ENCODE measurements around the gene NDRG4. TPM values are rescaled to one million over a fixed set of nuclear protein-coding genes. Genes with fewer than 3 reads are reported as not detected.
A peak's percentile ranks its signal among the peaks of the same experiment; 100 is the strongest.

The NDRG4 gene
- total and polyA plus RNA-seq, 2 of the 13 experiments (the other 11 are each of a cell fraction or from before 2014, with no cell fraction given) = 1.7 to 2.7 TPM

DNA sequence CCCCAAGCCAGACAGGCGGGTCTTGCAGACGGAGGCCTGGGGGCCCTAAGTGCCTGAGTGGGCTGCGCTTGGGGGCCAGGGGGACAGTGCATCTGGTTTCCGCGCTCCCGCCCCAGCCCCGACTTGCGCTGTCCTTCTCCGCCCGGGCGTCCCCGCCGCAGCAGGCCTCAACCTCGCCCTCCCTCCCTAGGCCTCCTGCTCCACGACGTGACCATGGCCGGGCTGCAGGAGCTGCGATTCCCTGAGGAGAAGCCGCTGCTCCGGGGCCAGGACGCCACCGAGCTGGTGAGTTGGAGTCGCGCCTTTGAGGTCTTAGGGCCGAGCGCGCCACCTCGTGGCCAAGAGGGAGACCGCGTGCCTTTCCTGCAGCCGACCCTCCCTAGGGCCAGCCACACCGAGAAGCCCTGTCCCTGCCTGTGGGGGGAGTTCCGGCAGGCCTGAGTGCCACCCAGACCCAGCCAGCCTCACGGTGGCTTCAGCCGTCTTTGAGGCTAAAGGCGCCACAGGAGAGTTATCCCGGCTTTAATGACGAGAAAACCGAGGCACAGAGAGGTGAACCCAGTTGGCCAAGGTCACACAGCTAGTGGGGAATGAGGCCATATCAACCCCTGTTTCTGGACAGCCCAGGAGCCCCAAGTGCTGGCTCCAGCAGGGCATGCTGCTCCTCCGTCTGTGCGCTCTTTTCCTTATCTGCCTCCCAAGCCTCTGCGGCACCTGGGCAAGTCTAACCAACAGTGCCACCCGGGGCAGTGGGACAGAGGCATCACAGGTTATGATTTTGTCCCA, 12.2 kb upstream of the NDRG4 start (continued):
- TF ChIP-seq ZFP36 (IDR thresholded peaks at IDR 0.05; ENCODE audit: borderline replicate concordance, low read depth, low read length, partially characterized antibody) = peak; percentile 6
- TF ChIP-seq SALL2 (CRISPR knock-in tag; IDR thresholded peaks at IDR 0.05) = peak; percentile 71; the same call in 1 of the 2 replicates
- no peak for TF ChIP-seq HMG20B (CRISPR knock-in tag; conservative IDR thresholded peaks at IDR 0.05)
- TF ChIP-seq THAP11 (CRISPR knock-in tag; IDR thresholded peaks at IDR 0.05) = peak; percentile 66
- no peak for TF ChIP-seq LCORL (IDR thresholded peaks at IDR 0.05)
- peak; percentile 57; the same call in 1 of the 2 replicates for TF ChIP-seq LCORL (CRISPR knock-in tag; IDR thresholded peaks at IDR 0.05)
- peak; percentile 70; the same call in 1 of the 2 replicates for TF ChIP-seq EEA1 (CRISPR knock-in tag; IDR thresholded peaks at IDR 0.05; ENCODE audit: borderline replicate concordance)
- peak; percentile 54; the same call in 1 of the 2 replicates for TF ChIP-seq MXD3 (CRISPR knock-in tag; IDR thresholded peaks at IDR 0.05)
- no peak for TF ChIP-seq NONO (IDR thresholded peaks at IDR 0.05)
- TF ChIP-seq NONO (CRISPR knock-in tag; conservative IDR thresholded peaks at IDR 0.05) = peak; percentile 51; the same call in 1 of the 2 replicates
- TF ChIP-seq ZNF691 (CRISPR knock-in tag; IDR thresholded peaks at IDR 0.05; ENCODE audit: borderline replicate concordance, low read depth) = peak; percentile 73; the same call in 1 of the 2 replicates
- TF ChIP-seq POLR2G (IDR thresholded peaks at IDR 0.05; ENCODE audit: low read depth, low read length) = no peak
- peak; percentile 87; the same call in 1 of the 2 replicates for TF ChIP-seq KDM5B (CRISPR knock-in tag; IDR thresholded peaks at IDR 0.05; ENCODE audit: borderline replicate concordance)
- 0 out of 2 replicates have a peak, but pooled peaks have one; percentile 32 for TF ChIP-seq SMAD3 (CRISPR knock-in tag; IDR thresholded peaks at IDR 0.05)
- TF ChIP-seq MEIS1 (CRISPR knock-in tag; IDR thresholded peaks at IDR 0.05; ENCODE audit: borderline replicate concordance) = peak; percentile 36; the same call in 1 of the 2 replicates
- peak; percentile 23; the same call in 1 of the 2 replicates for TF ChIP-seq ZNF746 (CRISPR knock-in tag; IDR thresholded peaks at IDR 0.05)
- TF ChIP-seq HDAC1 (CRISPR knock-in tag; IDR thresholded peaks at IDR 0.05) = peak; percentile 16; the same call in 1 of the 2 replicates
- TF ChIP-seq AFF4 (CRISPR knock-in tag; IDR thresholded peaks at IDR 0.05) = no peak
- TF ChIP-seq GABPB1 (CRISPR knock-in tag; IDR thresholded peaks at IDR 0.05) = peak; percentile 62
- peak; percentile 82; the same call in 1 of the 2 replicates for TF ChIP-seq NFKB2 (CRISPR knock-in tag; IDR thresholded peaks at IDR 0.05; ENCODE audit: borderline replicate concordance)
- 0 out of 2 replicates have a peak, but pooled peaks have one; percentile 51 for TF ChIP-seq MXD4 (CRISPR knock-in tag; IDR thresholded peaks at IDR 0.05)
- TF ChIP-seq ZNF274 (CRISPR knock-in tag; IDR thresholded peaks at IDR 0.05) = peak; percentile 72; the same call in 1 of the 2 replicates
- TF ChIP-seq EED (CRISPR knock-in tag; IDR thresholded peaks at IDR 0.05) = peak; percentile 60; the same call in 1 of the 2 replicates
- TF ChIP-seq REL (CRISPR knock-in tag; conservative IDR thresholded peaks at IDR 0.05) = no peak
- TF ChIP-seq ZNF205 (CRISPR knock-in tag; IDR thresholded peaks at IDR 0.05) = 0 out of 2 replicates have a peak, but pooled peaks have one; percentile 48
- peak; percentile 30; the same call in 1 of the 2 replicates for TF ChIP-seq ZBTB7B (CRISPR knock-in tag; IDR thresholded peaks at IDR 0.05)
